ENCODE results near the gene ARHGAP15. TPM values are rescaled to one million over a fixed set of nuclear protein-coding genes. Genes with fewer than 3 reads are reported as not detected.

Gene ARHGAP15
- total RNA-seq, 1 donor from 2014 or later, result 9.1 TPM

DNA sequence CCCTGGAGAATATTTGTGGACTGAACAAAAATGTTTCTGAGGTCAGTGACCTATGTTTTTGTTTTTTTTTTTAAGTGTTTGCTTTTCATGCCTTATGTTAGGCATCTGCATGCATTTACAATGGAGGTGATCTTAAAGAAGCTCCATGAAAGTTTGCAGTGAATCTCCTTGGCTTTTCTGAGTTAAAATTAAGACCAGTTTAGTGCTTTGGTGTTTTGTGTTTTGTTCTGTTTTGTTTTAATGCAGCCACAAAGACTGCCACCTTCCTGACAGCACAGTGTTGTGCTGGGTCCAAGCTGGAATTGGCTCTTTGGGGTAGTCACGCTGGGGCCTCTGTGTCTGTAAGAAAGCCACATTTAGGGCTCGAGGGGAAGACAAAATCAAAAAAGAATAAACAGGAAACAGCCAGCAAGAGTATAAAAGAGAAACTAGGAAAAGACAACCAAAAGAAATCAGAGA is 396.2 kb downstream of the ARHGAP15 start:
- H3K36me3 ChIP-seq, result no peaks in the 10 kb centered on the region
- no peak overlapping the region for H3K4me3 ChIP-seq
- intact Hi-C loops (cut with DNase I), result no loop called here
- DNase-seq (ENCODE audit: extremely low spot score in 2 of 2), result no peak
- H3K27me3 ChIP-seq, result no peaks in the 10 kb centered on the region
- H3K27ac ChIP-seq, result peak overlapping the region; percentile 10
- peaks cover 40% of the 10 kb centered on the region for H3K4me1 ChIP-seq
- TF ChIP-seq POLR2AphosphoS5 (IDR thresholded peaks at IDR 0.05; ENCODE audit: insufficient read depth in 1 of 2, low read depth in 1 of 2), result no peak
- no peak for TF ChIP-seq POLR2A (IDR thresholded peaks at IDR 0.05)
- TF ChIP-seq, protein P1, sequence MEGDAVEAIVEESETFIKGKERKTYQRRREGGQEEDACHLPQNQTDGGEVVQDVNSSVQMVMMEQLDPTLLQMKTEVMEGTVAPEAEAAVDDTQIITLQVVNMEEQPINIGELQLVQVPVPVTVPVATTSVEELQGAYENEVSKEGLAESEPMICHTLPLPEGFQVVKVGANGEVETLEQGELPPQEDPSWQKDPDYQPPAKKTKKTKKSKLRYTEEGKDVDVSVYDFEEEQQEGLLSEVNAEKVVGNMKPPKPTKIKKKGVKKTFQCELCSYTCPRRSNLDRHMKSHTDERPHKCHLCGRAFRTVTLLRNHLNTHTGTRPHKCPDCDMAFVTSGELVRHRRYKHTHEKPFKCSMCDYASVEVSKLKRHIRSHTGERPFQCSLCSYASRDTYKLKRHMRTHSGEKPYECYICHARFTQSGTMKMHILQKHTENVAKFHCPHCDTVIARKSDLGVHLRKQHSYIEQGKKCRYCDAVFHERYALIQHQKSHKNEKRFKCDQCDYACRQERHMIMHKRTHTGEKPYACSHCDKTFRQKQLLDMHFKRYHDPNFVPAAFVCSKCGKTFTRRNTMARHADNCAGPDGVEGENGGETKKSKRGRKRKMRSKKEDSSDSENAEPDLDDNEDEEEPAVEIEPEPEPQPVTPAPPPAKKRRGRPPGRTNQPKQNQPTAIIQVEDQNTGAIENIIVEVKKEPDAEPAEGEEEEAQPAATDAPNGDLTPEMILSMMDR (IDR thresholded peaks at IDR 0.05), result no peak
- H3K9me3 ChIP-seq, result no peaks in the 10 kb centered on the region

DNA sequence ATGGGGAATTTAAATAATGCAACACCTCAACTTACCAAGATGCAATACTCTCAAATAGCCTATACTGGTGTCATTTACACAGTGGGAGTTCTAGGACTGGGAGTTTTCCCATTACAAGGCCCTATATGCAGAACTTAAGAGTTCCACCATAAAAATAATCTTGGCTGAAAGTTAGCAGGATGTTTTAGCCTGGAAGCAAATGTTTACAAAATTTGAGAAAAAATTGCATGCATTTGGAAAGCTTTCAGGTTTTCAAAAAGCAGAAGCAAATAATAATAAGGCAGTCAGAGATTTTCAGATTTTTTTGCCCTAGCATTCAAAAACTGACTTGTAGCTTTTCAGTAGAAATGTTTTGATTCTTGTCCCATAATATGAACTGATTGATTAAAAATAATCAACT is 397.3 kb downstream of the ARHGAP15 start:
- intact Hi-C loops (cut with DNase I), result no loop called here
- Histone ChIP-seq H3K27ac (peak overlapping the region; percentile 10), H3K4me1 (peaks cover 40% of the 10 kb centered on the region), H3K27me3 (no peaks in the 10 kb centered on the region), H3K36me3 (no peaks in the 10 kb centered on the region), H3K9me3 (no peaks in the 10 kb centered on the region), H3K4me3 (no peak overlapping the region)
- TF ChIP-seq POLR2A (IDR thresholded peaks at IDR 0.05) (no peak), POLR2AphosphoS5 (IDR thresholded peaks at IDR 0.05; ENCODE audit: insufficient read depth in 1 of 2, low read depth in 1 of 2) (no peak)
- TF ChIP-seq, protein P1 (IDR thresholded peaks at IDR 0.05), result no peak
- no peak for DNase-seq (ENCODE audit: extremely low spot score in 2 of 2)

DNA sequence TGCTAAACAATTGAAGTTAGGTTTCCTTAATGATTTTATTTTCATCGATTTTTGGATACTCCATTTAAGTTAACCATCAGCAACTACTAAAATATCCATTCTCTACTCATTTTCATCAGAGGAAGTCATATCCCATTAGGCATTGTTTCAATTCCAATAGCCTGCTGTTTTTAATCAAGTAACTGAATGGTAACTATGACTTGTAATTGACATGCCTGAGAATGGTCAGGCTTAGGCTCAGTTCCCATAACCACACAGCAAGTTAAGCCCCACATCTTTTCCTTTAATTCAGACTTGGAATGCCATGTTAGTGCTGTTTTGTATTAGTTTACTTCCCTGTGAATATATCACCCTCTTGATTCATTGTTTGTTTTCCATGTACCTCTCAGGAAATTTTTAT is 398.8 kb downstream of the ARHGAP15 start:
- Histone ChIP-seq H3K36me3 (no peaks in the 10 kb centered on the region), H3K27ac (no peak overlapping the region), H3K9me3 (no peaks in the 10 kb centered on the region), H3K4me1 (peaks cover 28% of the 10 kb centered on the region), H3K27me3 (no peaks in the 10 kb centered on the region), H3K4me3 (no peak overlapping the region)
- intact Hi-C loops (cut with DNase I), result no loop called here
- DNase-seq (ENCODE audit: extremely low spot score in 2 of 2), result no peak
- TF ChIP-seq POLR2AphosphoS5 (IDR thresholded peaks at IDR 0.05; ENCODE audit: insufficient read depth in 1 of 2, low read depth in 1 of 2) (no peak), POLR2A (IDR thresholded peaks at IDR 0.05) (no peak)
- TF ChIP-seq, protein P1 (IDR thresholded peaks at IDR 0.05), result no peak

DNA sequence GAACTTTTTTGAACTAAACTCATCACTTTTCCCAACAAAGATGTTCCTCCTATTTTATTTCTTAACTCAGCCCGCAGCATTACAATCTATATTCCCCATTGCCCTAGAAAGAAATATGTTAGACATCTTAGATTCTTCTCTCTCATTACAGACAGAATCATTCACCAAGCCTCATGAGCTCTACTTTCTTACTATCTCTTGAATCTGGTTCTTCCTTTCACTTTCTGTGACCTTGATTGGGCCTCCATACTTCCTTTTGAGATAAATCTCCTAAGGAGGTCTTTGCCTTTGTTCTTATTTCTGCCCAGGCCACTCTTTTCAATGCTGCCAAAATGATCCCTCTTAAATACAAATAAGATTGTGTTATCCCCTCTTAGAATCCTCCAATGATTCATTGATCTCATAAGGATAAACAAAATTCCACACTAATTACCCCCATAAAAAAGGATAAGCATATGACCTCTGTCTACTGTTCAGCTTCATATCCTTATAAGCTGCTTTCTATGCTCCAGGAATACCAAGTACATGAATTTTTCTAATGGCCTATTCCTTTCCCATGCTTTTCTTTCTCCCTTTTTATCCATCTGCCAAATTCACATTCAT is 400.0 kb downstream of the ARHGAP15 start:
- Histone ChIP-seq H3K9me3 (no peaks in the 10 kb centered on the region), H3K27me3 (no peaks in the 10 kb centered on the region), H3K36me3 (no peaks in the 10 kb centered on the region), H3K4me3 (no peak overlapping the region), H3K27ac (no peak overlapping the region), H3K4me1 (peaks cover 22% of the 10 kb centered on the region)
- TF ChIP-seq POLR2A (IDR thresholded peaks at IDR 0.05) (no peak), POLR2AphosphoS5 (IDR thresholded peaks at IDR 0.05; ENCODE audit: insufficient read depth in 1 of 2, low read depth in 1 of 2) (no peak)
- TF ChIP-seq, protein P1 (IDR thresholded peaks at IDR 0.05), result no peak
- intact Hi-C loops (cut with DNase I), result no loop called here
- DNase-seq (ENCODE audit: extremely low spot score in 2 of 2), result no peak

DNA sequence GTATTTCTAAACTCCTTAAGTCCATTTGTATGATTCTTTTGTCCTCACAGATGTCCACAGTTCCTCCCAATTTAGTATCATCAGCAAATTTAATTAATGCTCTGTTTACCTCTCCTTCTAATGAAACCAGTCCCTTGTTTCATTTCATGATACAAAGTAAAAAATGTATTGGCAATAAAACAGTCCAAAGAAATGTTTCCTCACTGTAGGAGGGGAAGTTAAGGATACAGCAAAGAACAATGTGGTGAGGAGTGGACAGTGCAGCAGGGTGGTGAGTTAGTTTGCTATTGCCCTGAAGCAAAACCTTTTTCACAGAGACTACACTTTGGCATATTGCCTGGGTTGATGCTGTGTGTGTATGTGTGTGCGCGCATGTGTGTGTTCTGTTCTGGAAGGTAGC is 401.5 kb downstream of the ARHGAP15 start:
- H3K4me1 ChIP-seq, result peaks cover 21% of the 10 kb centered on the region
- no peaks in the 10 kb centered on the region for H3K9me3 ChIP-seq
- TF ChIP-seq POLR2AphosphoS5 (IDR thresholded peaks at IDR 0.05; ENCODE audit: insufficient read depth in 1 of 2, low read depth in 1 of 2) (no peak), POLR2A (IDR thresholded peaks at IDR 0.05) (no peak)
- TF ChIP-seq, protein P1 (IDR thresholded peaks at IDR 0.05), result no peak
- H3K27me3 ChIP-seq, result no peaks in the 10 kb centered on the region
- no peaks in the 10 kb centered on the region for H3K36me3 ChIP-seq
- no peak overlapping the region for H3K27ac ChIP-seq
- DNase-seq (ENCODE audit: extremely low spot score in 2 of 2), result no peak
- H3K4me3 ChIP-seq, result no peak overlapping the region
- intact Hi-C loops (cut with DNase I), result no loop called here

Measured in vagina (tissue), 2 donors.